Suppressor macrophage (primary cell): ENCODE results near the gene MIF4GD.
A peak's percentile ranks its signal among the peaks of the same experiment; 100 is the strongest.

ENCODE experiments used
- DNase-seq, 4 experiments: peaks; one replicate each; pipeline ENCODE4 v3.0.0-alpha.2; 2020 to 2022
- total RNA-seq, 17 experiments: gene quantifications; one replicate each; lab custom pipeline; 2026; ENCODE audit warnings: mixed read lengths in 6 of 17, inconsistent platforms in 3 of 17; lab: John Stamatoyannopoulos, UW

MIF4GD gene
- total RNA-seq: 4.7 to 26.6 (median 15.5) reads per million in 17 experiments

GRCh38 chr17:75270966-75271232 lies at the start of gene MIF4GD:
Gene MIF4GD, minus strand, starts transcription at chr17:75271231. Its CDS starts 1,036 bp downstream, at chr17:75270195.
- DNase-seq: no peak

GRCh38 chr17:75319904-75320691 lies 49.1 kb upstream of the MIF4GD start:
- no peak for DNase-seq

GRCh38 chr17:75318615-75319222 lies 47.7 kb upstream of the MIF4GD start:
- no peak for DNase-seq

- DNase-seq: peak in 1 of 4 experiments; percentile 42
Observed at GRCh38 chr17:75318211-75318610, 47.2 kb upstream of the MIF4GD start.

- DNase-seq: peak; percentile 51 to 66 (median 60)
Observed at GRCh38 chr17:75317671-75318070, 46.6 kb upstream of the MIF4GD start.

GRCh38 chr17:75316253-75316652 lies 45.2 kb upstream of the MIF4GD start:
- no peak for DNase-seq

GRCh38 chr17:75315541-75316243 lies 44.7 kb upstream of the MIF4GD start:
- DNase-seq: peak; percentile 89 to 95 (median 92)

GRCh38 chr17:75313941-75314551 lies 43.0 kb upstream of the MIF4GD start:
- DNase-seq: peak; percentile 92 to 98 (median 96)

GRCh38 chr17:75308732-75309629 lies 38.0 kb upstream of the MIF4GD start:
- DNase-seq: peak; percentile 63 to 81 (median 80)

- DNase-seq: no peak
Observed at GRCh38 chr17:75307957-75308731, 37.1 kb upstream of the MIF4GD start.

- DNase-seq: peak; percentile 67 to 83 (median 81)
Observed at GRCh38 chr17:75301502-75302206, 30.6 kb upstream of the MIF4GD start.

- DNase-seq: peak; percentile 77 to 91 (median 85)
Observed at GRCh38 chr17:75301049-75301448, 30.0 kb upstream of the MIF4GD start.

- no peak for DNase-seq
Observed at GRCh38 chr17:75300280-75300679, 29.2 kb upstream of the MIF4GD start.

- peak; percentile 85 to 95 (median 90) for DNase-seq
Observed at GRCh38 chr17:75295201-75296158, 24.4 kb upstream of the MIF4GD start.

- peak; percentile 79 to 86 (median 84) for DNase-seq
Observed at GRCh38 chr17:75292810-75293448, 21.9 kb upstream of the MIF4GD start.

GRCh38 chr17:75289832-75290337 lies 18.9 kb upstream of the MIF4GD start:
- peak; percentile 93 to 96 (median 94) for DNase-seq

GRCh38 chr17:75289115-75289831 lies 18.2 kb upstream of the MIF4GD start, which contains the start of gene SLC25A19:
Gene SLC25A19, minus strand, starts transcription at chr17:75289433. Its CDS starts 2,669 bp downstream, at chr17:75286764.
- DNase-seq: peak; percentile 98 to 99 (median 98)

GRCh38 chr17:75288770-75289114 lies 17.7 kb upstream of the MIF4GD start:
- DNase-seq: peak; percentile 72 to 76 (median 73)
